Stomach (tissue), 9 donors: ENCODE results near the gene SPEG. TPM values are rescaled to one million over a fixed set of nuclear protein-coding genes. Genes with fewer than 3 reads are reported as not detected.
A peak's percentile ranks its signal among the peaks of the same experiment; 100 is the strongest.

ENCODE experiments used
- DNase-seq, 2 donors: peaks; one replicate each; pipeline versions ENCODE4 v3.0.0 to v3.0.0-alpha.2; 2013 to 2019
- H3K27ac ChIP-seq, 5 donors: fragments of 200-600 bp in 4 of 5; sonication (generic) in 4 of 5; one replicate each; pipeline ENCODE4 v1.5.1; 2013 to 2019; ENCODE audit warnings: mild to moderate bottlenecking in 1 of 5, moderate library complexity in 1 of 5
- H3K27me3 ChIP-seq, 3 donors: fragments of 200-600 bp; sonication (generic); one replicate each; pipeline ENCODE4 v1.5.1; 2017 to 2019; ENCODE audit warnings: mixed run types in 1 of 3
- H3K36me3 ChIP-seq, 4 donors: fragments of 200-600 bp; sonication (generic); 1 replicate in 3 of 4; 2 replicates in 1 of 4; pipeline ENCODE4 v1.5.1; 2016 to 2019
- H3K4me1 ChIP-seq, 4 donors: fragments of 200-600 bp; sonication (generic); one replicate each; pipeline ENCODE4 v1.5.1; 2016 to 2019
- H3K4me3 ChIP-seq, 4 donors: fragments of 200-600 bp; sonication (generic) in 3 of 4; one replicate each; pipeline ENCODE4 v1.5.1; 2016 to 2019; ENCODE audit warnings: mild to moderate bottlenecking in 1 of 4
- H3K9me3 ChIP-seq, 4 donors: fragments of 200-600 bp; sonication (generic); one replicate each; pipeline ENCODE4 v1.5.1; 2016 to 2019
- EP300 ChIP-seq: sonication (generic); formaldehyde crosslinking; IDR thresholded peaks from one replicate; pipeline ENCODE4 v1.6.1; 2017; ENCODE audit warnings: antibody characterized with exemption
- POLR2A ChIP-seq, 4 donors: fragments of 450-650 bp; IDR thresholded peaks; one replicate each; pipeline ENCODE4 v1.6.1; 2016; ENCODE audit warnings: antibody characterized with exemption in 4 of 4, control low read depth in 2 of 4, mild to moderate bottlenecking in 1 of 4, moderate library complexity in 1 of 4
- POLR2AphosphoS5 ChIP-seq, 3 donors: sonication (generic); formaldehyde crosslinking; IDR thresholded peaks; one replicate each; pipeline ENCODE4 v1.6.1; 2016; ENCODE audit warnings: antibody characterized with exemption in 3 of 3
- WGBS, 5 donors: extraction: QIAGEN DNeasy Blood & Tissue Kit in 3 of 5; methylation state at CpG; one replicate each; pipeline versions ENCODE4 v1.1.5 to v1.1.7; 2013 to 2018; 5-methylcytosine and 5-hydroxymethylcytosine counted together
- intact Hi-C: fragments of 100-400 bp; cut with DNase I; formaldehyde crosslinking; loops from one replicate; pipeline ENCODE4 v1.15.1; 2023; ENCODE audit warnings: low total_unique reads
- polyA plus RNA-seq, 3 donors: library from polyadenylated mRNA; stranded (reverse); fragments of 200-250 nt; gene quantifications; one replicate each; pipeline ENCODE4 v1.2.3, GENCODE V29; 2013
- total RNA-seq, 5 donors: library from RNA; depleted of rRNA; stranded (reverse); fragments of >200 nt; gene quantifications; one replicate each; pipeline versions ENCODE4 v1.1.0 to v1.2.3, GENCODE V29; 2014 to 2016
- TF ChIP-seq, protein P1 (sequence below), 7 experiments: fragments of 450-650 bp in 4 of 7; fragments of 200-600 bp in 3 of 7; sonication (generic) in 3 of 7; IDR thresholded peaks; one replicate each; pipeline ENCODE4 v1.5.1; 2016 to 2019; ENCODE audit warnings: antibody characterized with exemption in 7 of 7, control low read depth in 2 of 7, mild to moderate bottlenecking in 1 of 7
- donor health status: healthy with polysubstance abuse.
- donor health status: Bipolar disorder and iron deficiency.
- donor health status: healthy.

SPEG gene
- total and polyA plus RNA-seq, 8 donors = 7.4 to 106 (median 27.2) TPM

GRCh38 chr2:219478916-219479315, 44.3 kb downstream of the SPEG start:
- DNase-seq = no peak
- intact Hi-C loops = loop anchor here (5.0 kb wide), 1 partner anchor 48 kb away; no protein-coding TSS in a partner anchor
- H3K27me3 ChIP-seq = peaks cover 0 to 52% (median 25%) of the 10 kb centered on the region in 3 donors

GRCh38 chr2:219480004-219480403, 45.4 kb downstream of the SPEG start:
- H3K4me1 ChIP-seq = peaks cover 16 to 48% (median 27%) of the 10 kb centered on the region in 4 donors
- DNase-seq = no peak
- H3K27ac ChIP-seq = peak overlapping the region in 1 of 5 donors; percentile 34
- no peaks in the 10 kb centered on the region for H3K9me3 ChIP-seq
- 84 to 94% (median 90%) methylated on average over 8 of the region's 8 CpGs for WGBS, 5 donors
- H3K4me3 ChIP-seq = no peak overlapping the region
- intact Hi-C loops = no loop called here
- peaks cover 2 to 63% (median 36%) of the 10 kb centered on the region in 3 donors for H3K27me3 ChIP-seq
- no peak for TF ChIP-seq EP300
- TF ChIP-seq POLR2AphosphoS5 (IDR thresholded peaks at IDR 0.05) = no peak
- no peak for TF ChIP-seq POLR2A (IDR thresholded peaks at IDR 0.05)
- TF ChIP-seq, protein P1, sequence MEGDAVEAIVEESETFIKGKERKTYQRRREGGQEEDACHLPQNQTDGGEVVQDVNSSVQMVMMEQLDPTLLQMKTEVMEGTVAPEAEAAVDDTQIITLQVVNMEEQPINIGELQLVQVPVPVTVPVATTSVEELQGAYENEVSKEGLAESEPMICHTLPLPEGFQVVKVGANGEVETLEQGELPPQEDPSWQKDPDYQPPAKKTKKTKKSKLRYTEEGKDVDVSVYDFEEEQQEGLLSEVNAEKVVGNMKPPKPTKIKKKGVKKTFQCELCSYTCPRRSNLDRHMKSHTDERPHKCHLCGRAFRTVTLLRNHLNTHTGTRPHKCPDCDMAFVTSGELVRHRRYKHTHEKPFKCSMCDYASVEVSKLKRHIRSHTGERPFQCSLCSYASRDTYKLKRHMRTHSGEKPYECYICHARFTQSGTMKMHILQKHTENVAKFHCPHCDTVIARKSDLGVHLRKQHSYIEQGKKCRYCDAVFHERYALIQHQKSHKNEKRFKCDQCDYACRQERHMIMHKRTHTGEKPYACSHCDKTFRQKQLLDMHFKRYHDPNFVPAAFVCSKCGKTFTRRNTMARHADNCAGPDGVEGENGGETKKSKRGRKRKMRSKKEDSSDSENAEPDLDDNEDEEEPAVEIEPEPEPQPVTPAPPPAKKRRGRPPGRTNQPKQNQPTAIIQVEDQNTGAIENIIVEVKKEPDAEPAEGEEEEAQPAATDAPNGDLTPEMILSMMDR (IDR thresholded peaks at IDR 0.05) = no peak
- peaks cover 0 to 31% (median 10%) of the 10 kb centered on the region in 4 donors for H3K36me3 ChIP-seq

More at GRCh38 chr2:219478916-219479315, 44.3 kb downstream of the SPEG start:
- no peaks in the 10 kb centered on the region for H3K9me3 ChIP-seq
- H3K27ac ChIP-seq = no peak overlapping the region
- peaks cover 0 to 34% (median 10%) of the 10 kb centered on the region in 4 donors for H3K36me3 ChIP-seq
- TF ChIP-seq EP300 (no peak), POLR2A (IDR thresholded peaks at IDR 0.05) (no peak), POLR2AphosphoS5 (IDR thresholded peaks at IDR 0.05) (no peak)
- TF ChIP-seq, protein P1 (IDR thresholded peaks at IDR 0.05) = no peak
- 69 to 81% (median 77%) methylated on average over 7 to 8 of the region's 8 CpGs for WGBS, 5 donors
- H3K4me3 ChIP-seq = no peak overlapping the region
- H3K4me1 ChIP-seq = peaks cover 5 to 37% (median 16%) of the 10 kb centered on the region in 4 donors

DNA sequence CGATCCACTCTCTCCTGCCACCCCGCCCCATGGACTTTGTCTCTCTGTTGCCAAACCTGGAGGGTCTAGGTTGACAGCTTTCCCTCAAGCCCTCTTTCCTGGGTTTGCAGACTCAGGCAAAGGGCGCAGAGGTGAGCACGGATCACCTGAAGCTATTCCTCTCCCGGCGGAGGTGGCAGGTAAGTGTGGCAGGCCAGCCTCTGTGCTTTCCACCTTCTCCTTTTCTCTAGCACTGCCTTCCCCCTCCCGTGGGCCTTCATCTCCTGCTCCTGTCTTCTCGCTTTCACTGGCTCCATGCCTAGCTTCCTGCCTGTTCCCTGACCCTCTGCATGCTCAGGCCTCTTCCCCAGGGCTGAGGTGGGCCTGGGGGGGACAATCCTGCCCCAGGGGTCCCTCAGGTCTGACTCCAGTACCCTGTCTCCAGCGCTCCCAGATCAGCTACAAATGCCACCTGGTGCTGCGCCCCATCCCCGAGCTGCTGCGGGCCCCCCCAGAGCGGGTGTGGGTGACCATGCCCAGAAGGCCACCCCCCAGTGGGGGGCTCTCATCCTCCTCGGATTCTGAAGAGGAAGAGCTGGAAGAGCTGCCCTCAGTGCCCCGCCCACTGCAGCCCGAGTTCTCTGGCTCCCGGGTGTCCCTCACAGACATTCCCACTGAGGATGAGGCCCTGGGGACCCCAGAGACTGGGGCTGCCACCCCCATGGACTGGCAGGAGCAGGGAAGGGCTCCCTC, 48.2 kb downstream of the SPEG start:
- TF ChIP-seq POLR2A (IDR thresholded peaks at IDR 0.05) (no peak), POLR2AphosphoS5 (IDR thresholded peaks at IDR 0.05) (no peak), EP300 (no peak)
- Histone ChIP-seq H3K4me3 (no peak overlapping the region), H3K4me1 (peaks cover 16 to 28% (median 19%) of the 10 kb centered on the region in 4 donors), H3K36me3 (peaks cover 0 to 32% (median 7%) of the 10 kb centered on the region in 4 donors), H3K27ac (peak overlapping the region in 2 of 5 donors; percentile 30 to 68), H3K9me3 (no peaks in the 10 kb centered on the region), H3K27me3 (peaks cover 4 to 68% (median 40%) of the 10 kb centered on the region in 3 donors)
- 62 to 81% (median 64%) methylated on average over 11 to 17 of the region's 17 CpGs for WGBS, 5 donors
- intact Hi-C loops = no loop called here
- DNase-seq = no peak

DNA sequence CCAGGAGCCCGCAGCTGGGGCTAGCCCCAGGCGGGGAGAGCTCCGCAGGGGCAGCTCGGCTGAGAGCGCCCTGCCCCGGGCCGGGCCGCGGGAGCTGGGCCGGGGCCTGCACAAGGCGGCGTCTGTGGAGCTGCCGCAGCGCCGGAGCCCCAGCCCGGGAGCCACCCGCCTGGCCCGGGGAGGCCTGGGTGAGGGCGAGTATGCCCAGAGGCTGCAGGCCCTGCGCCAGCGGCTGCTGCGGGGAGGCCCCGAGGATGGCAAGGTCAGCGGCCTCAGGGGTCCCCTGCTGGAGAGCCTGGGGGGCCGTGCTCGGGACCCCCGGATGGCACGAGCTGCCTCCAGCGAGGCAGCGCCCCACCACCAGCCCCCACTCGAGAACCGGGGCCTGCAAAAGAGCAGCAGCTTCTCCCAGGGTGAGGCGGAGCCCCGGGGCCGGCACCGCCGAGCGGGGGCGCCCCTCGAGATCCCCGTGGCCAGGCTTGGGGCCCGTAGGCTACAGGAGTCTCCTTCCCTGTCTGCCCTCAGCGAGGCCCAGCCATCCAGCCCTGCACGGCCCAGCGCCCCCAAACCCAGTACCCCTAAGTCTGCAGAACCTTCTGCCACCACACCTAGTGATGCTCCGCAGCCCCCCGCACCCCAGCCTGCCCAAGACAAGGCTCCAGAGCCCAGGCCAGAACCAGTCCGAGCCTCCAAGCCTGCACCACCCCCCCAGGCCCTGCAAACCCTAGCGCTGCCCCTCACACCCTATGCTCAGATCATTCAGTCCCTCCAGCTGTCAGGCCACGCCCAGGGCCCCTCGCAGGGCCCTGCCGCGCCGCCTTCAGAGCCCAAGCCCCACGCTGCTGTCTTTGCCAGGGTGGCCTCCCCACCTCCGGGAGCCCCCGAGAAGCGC, 49.1 kb downstream of the SPEG start:
- Histone ChIP-seq H3K27ac (peak overlapping the region in 2 of 5 donors; percentile 30 to 68), H3K4me1 (peaks cover 16 to 28% (median 19%) of the 10 kb centered on the region in 4 donors)
- 11 to 23% (median 18%) methylated on average over 26 to 58 of the region's 58 CpGs for WGBS, 5 donors

More for the DNA sequence above, 49.1 kb downstream of the SPEG start:
- TF ChIP-seq EP300 (no peak), POLR2A (IDR thresholded peaks at IDR 0.05) (no peak), POLR2AphosphoS5 (IDR thresholded peaks at IDR 0.05) (no peak)
- TF ChIP-seq, protein P1 (IDR thresholded peaks at IDR 0.05) = no peak
- H3K9me3 ChIP-seq = no peaks in the 10 kb centered on the region
- intact Hi-C loops = no loop called here
- DNase-seq = peak in 1 of 2 donors; percentile 32
- H3K27me3 ChIP-seq = peaks cover 4 to 76% (median 47%) of the 10 kb centered on the region in 3 donors
- H3K4me3 ChIP-seq = peak overlapping the region; percentile 15 to 50 (median 30)
- H3K36me3 ChIP-seq = peaks cover 0 to 36% (median 12%) of the 10 kb centered on the region in 4 donors
